NCI-H1417 (cell line): ENCODE data around the gene SLC31A2.

Experiments used
- DNase-seq, 3 experiments: peaks; one replicate each; lab custom pipeline; 2025; lab: John Stamatoyannopoulos, UW

SLC31A2 gene

DNA sequence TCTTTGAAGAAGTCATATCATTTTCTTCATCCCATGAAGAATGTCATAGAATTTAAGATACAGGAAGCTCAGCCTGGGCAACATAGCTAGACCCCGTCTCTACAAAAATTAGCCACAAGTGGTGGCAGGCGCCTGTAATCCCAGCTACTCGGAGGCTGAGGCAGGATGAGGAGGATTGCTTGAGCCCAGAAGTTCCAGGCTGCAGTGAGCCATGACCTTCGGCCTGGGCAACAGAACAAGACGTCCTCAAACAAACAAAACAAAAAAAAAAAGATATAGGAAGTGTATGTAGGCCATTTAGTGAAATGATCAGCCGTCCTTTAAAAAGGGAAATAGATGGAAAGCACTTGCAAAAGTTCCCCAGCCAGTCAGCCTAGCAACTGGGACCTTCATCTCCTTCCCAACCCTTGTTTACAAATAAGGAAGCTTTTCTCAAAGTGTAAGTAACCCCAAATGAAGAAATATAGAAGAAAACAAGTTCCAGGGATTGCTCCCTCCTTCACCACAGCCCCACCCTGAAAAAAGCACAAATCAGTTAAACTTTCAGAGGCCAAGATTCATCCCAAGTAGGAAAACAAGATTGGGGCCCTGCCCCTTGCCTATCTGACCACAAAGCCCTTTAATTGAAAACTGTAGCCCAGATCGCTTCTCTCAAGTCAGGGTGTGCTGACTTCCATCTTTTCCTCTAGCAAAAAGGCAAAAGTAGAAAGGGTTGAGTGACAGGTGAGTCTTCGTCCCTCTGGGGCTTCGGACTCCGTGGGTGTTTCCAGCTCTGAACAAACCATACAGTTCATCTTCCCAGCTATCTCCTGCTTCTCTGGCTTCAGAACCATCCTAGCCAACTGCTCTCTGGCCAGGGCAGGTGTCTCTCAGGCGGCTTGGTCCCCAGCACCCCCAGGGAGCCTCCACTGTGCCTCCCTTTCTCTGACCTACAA, 1.2 kb downstream of the SLC31A2 start:
- DNase-seq: no peak

DNA sequence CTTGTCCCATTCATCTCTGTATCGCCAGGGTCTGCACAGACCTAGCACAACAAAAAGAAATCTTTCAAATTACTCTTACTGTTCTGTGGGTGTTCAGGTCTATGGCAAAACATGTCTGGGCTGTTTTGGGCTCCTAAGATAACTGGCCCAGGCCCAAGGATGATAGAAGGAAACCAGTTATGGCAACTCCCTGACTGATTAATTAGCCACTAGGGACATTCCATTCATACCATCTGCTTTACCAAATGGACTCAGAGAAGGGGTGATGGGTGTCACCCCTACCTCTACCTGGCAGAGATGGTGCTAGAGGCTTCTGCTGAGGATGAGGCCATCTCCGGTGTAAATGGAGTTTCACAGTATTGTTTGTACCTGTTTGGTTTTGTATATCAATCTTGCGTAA, 1.9 kb downstream of the SLC31A2 start:
- DNase-seq: no peak

DNA sequence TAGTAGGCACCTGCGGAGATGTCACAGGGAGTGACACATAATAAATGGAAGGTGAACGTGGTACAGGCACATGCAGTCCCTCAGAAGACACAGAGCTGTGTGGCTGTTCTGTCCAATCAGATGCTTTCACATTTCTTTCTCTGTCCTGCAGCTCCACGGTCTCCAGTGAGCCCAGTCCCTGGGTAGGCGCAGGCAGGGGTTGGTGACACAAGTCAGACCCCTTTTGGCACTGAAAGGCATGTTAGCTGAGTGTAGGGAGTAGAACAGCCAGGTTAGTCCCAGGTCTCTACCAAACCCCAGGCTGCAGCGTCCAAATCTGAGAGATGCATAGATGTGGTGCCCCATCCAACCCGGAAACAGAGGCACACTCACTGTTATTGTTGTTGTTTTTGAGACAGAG, 2.8 kb downstream of the SLC31A2 start:
- DNase-seq: peak in 1 of 3 experiments; percentile 73

DNA sequence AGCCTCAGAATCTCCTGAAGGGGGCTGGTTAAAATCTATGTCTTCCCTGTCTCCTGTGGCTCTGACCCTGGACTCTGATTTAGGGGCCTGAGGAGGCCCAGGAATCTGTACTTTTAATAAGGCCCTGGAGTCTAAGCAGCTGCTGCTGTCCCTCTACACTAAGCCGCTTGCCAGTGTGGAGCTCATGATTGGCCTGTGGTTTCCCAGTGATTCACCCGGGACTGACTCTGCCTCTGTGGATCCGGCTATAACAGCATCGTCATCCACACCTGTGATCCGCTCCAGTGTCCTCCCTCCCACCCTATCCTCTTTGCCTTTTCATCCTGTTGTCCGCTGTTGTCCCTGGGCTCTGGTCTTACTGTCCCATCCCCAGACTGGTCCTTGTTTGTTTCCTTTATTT, 3.7 kb downstream of the SLC31A2 start:
- DNase-seq: no peak

DNA sequence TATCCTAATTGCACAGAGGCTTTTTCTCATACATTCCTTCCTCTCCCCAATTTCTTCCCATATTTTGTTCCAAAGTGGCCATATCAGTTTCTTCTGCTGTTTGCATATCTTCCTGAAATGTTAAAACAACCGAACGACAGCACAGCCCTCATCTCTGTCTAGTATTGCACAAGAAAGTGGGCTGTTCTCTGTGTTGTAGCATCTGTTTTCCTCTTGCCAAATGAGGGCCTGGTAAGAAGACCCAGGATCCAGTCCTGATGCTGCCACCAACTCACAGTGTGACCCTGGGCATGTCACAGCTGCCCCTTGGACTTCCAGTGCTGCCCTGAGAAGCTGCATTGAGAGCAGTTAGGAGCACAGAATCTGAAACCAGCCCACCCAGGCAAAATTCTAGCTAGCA, 4.1 kb downstream of the SLC31A2 start:
- DNase-seq: no peak

DNA sequence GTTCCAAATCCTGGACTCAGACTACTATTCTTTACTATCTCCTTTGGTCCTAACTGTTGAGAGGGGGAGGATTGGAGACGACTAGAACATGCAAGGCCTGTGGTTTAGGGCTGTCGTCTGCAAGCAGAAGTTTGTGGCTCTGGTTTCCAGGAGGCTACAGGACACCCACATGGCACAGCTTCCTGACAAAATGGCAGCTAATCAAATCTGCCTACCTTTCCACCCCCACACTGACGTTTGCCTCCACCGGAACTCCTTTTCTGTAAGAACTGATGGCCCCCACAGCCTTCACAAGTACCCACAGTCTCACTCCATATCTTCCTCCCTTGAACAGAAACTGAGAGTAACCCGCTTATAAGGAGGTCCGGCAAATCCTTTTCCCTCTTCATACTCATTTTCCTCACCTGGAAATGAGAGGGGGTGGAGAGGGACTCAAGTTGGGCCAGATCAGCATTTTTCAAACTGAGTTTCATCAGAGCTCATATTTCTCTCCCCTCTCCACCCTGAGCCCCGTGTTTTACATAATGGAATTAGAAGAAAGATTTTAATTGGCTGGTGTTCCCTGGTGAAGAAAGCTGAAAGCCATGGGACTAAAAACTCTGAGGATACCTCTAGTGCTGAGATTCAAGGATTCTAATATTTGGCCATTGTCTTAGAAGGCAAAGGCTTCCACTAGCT, 5.2 kb downstream of the SLC31A2 start:
- DNase-seq: no peak

DNA sequence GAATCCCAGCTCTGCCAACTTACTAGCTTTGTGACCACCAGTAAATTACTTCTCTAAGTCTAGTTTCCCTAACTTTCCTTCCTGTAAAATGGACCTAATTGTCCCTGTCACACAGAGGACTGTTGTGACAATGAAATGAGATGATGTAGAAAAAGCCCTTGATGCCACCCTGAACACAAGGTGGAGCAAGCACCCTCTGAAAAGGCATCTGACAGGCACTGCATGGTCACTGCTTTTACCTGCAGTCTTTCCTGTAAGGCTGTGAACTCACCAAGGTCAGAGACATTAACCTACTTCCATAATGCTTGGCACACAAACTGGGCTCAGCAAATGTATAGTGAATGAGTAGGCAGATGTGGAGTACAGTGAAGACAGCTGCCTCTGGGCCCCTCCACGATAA, 6.1 kb downstream of the SLC31A2 start:
- DNase-seq: no peak

DNA sequence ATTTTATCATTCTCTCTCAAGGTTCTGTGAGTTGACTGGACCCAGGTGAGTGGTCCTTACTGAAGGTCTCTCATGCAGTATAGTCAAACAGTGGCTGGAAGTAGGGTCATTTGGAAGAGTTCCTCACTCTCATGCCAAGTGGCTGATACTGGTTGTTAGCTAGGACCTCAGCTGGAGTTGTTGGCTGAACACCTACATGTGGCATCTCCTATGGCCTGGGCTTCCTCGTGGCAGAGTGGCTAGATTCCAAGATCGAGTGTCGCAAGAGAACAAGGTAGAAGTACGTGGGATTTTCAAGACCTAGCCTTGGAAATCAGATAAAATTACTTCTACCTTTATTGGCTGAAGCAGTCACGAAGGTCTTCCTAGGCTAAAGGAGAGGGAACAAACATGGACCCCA, 7.6 kb downstream of the SLC31A2 start:
- no peak for DNase-seq

DNA sequence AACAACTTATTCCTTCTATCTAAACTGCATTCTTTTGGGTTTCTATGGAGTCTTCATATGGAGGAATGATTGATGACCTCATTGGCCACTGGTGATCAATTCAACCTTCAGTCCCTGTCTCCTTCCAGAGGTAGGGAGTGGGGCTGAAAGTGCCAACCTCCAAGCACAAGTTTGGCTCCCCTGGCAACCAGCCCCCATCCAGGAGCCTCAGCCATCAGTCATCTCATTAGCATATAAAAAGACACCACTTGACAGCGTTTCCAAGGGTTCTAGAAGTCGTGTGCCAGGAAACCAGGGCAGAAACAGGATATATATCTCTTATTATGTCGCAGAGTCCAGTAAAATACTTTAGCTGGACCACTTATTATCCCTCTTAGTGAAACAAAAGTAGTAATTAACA, 9.8 kb downstream of the SLC31A2 start:
- peak; percentile 30 to 74 (median 45) for DNase-seq

DNA sequence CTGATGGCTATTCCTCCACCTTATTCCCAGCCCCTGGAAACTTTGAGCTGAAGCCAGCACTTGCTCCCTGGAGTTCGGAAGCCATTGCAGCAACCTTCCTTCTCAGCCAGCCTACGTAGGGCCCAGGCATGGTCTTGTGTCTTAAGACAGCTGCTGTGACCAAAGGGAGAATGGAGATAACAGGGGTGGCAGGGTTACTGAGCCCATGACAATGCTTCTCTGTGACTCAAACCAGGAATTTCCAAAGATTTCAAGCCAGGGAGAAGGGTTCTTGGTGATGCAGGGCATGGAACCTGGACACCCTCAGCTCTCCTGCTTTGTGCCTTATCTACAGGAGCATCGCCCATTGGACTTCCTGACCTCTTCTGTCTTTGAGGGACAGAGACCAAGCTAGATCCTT, 12.2 kb downstream of the SLC31A2 start:
- DNase-seq: no peak

DNA sequence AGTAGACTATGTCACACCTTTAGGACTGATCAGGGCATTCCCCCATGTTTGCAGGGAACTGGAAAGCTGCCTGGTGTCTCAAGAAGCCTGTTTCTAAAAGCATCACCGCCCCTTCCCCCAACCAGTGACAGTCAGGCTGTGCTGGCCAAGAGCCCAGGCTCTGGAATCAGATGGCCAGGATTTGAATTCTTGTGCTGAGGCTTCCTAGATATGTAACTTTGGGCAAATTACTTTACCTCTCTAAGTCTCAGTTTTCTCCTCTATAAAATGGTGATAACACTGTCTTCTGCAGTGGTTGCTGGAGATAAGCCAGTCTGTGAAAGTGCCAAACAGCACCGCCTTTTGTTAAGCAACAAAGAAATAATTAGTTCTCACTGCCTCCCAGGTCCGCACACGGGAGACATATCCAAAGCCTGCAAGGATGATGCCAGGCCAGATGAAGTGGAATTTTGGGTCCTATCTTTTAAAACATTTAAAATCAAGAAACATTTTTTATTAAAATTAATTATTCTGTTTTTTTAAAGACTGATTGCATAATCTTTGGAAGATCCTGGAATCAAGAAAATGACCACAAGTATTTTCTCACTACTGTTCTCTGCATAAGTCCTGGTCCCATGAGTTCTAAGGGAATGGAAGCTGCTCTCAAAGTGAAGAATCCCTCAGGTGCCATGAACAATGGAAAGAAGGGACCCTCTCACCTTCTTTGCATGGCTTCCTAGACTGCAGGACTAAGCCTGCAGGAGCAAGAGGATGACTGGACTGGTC, 13.9 kb downstream of the SLC31A2 start:
- no peak for DNase-seq

DNA sequence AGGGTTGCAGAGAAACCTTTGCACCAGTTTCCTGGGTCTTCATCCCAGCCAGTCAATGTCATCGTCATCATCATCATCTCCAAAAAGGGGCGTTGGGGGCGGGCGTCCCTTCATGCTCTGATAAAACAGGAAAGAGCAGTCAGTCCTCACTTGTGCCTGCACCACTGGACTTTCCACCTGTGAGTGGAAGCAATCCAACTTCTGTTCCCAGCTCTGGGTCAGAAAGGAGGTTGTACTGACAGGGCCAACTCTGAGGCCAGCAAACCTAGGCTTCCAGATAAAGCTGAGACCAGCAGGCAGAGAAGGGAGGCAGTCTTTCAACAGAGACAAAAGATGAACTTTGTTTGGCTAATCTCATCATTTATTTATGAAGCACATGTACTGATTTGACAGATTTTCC, 15.2 kb downstream of the SLC31A2 start:
- DNase-seq: no peak

DNA sequence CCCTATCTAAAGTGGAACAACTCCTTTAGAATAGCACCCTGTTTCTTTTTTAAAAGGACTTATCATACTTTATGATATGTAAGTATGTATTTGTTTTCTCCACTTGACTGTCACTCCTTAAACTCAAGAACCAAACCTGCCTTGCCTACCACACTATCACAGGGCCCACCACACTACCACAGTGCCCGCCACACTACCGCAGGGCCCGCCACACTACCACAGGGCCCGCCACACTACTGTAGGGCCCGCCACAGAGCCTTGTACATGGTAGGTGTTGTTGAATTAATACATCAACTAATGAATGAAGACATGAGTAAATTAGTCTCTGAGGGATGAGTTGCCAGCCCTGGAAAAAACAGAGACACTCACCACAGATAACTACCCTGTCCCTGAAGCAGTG, 18.0 kb downstream of the SLC31A2 start:
- no peak for DNase-seq

DNA sequence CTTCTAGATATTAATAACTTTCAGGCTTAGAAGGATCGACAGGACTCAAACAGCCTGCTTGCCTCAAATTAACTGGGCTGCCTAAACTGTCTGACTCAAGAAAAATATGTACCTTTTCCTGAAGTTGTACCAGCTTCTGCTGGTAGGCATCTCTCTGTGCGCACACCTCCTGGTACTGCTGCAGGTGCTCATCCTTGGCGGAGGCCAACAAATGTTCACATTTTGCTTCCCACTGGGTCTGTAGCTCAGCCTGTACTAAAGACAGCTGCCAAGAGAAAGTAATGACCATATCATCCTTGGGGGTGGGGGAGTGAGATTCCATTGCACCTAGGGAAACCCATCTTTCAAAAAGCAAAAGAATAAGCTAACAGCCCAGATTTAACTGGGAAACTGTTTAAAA, 22.5 kb downstream of the SLC31A2 start:
- no peak for DNase-seq

DNA sequence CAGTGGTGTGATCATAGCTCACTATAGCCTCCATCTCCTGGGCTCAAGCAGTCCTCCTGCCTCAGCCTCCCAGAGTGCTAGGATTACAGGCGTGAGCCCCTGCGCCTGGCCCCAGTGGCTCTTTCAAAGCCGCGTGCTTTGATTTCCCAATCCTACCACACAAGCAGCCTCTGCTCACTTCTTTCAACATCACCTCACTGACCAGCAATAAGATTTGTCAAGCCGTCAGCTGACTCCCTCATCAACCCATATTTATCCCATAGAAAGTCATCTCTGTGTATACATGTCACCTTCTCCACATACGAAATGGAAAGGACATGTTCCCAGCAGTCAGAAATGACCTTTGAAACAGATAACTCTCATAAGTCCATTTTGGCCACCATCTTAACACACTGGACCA, 26.0 kb downstream of the SLC31A2 start:
- DNase-seq: no peak

DNA sequence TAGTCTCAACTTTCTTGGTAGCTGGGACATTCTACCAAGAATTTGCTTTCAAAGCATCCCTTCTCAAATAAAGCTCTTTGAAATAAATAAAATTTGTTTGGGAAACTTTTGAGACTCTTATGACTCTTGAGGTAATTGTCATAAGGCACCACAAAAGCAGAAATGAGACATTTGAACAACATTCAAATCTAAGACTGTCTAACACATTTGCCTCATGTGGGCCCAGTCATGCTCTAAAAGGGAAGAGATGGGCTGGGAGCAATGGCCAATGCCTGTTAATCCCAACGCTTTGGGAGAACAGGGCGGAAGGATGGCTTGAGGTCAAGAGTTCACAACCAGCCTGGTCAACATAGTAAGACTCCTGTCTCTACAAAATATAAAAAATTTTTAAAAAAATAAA, 26.4 kb downstream of the SLC31A2 start:
- no peak for DNase-seq

DNA sequence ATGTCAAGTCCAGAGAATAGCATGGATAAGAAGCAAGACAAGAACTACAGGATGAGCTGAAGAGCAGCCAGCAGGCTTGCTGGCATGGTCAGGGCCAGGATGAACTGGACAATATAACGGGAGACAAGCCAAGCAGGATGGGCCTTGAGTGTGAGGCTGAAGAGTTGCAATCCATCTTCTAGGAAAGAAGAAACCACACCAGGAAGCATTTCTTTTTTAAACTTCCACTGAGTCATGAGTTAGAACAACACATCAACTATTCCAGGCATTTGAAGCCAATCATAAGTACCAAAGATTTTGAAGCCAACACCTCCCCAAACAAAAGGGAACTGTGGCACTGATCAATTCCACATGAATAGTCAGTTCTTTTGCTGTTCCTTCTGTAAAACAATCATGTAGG, 27.3 kb downstream of the SLC31A2 start:
- DNase-seq: no peak

DNA sequence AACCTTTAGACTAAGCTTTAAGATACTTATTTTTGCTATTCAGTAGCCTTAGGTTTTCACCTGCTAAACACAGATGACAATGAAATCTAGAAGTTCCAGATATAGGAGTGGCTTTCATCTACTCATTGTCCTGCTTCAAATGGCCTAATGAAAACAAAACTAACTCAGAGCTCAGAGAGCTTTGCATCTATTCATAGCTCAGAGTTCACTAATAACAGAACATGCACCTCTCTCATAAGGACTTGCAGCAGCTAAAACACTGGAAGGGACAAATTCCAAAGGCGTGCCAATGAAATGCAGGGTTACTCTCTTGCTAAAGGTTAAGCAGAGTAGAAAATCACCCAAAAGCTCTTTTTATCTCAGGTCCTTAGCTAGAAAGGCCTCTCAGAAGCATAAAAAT, 29.0 kb downstream of the SLC31A2 start:
- DNase-seq: no peak

DNA sequence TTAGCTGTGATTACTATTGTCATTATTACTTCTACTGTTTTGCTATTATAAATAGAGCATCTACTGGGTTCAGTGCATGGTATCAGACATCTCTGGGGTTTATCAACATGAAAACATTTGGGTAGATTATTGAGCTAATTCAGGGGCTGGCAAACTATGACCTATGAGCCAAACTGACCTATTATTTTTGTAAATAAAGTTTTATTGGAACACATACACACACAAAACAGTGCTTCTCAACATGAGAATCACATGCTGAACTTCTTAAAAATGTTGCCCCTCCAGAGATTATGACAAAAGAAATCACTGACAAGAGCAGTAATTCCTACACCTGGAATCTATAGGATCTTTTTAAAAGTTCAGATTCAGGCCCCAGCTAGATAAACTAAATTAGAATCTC, 30.4 kb downstream of the SLC31A2 start:
- DNase-seq: no peak

DNA sequence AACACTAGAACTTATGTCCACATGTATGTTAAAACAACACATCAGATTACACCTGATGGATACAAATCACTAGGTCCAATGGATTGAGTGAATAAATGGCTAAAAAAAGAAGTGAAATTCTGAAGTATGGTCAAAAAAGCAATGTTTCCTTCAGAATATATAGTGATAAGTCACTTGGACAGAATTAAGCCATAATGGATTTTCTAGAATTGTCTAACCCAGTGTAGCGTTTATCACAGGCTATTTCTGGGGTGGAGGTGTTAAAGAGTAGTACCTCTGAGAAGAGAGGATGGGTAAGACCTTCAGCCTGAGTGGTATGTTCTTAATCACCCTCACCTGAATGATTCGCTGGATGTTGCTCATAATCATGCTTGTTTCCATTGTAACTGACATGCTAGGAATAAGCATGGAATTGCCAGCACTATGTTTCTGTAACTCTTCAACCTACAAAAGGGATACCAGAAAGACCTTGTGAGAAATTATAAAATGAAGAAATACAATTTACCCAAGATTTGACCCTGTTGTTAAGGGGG, 33.2 kb downstream of the SLC31A2 start:
- DNase-seq: no peak

DNA sequence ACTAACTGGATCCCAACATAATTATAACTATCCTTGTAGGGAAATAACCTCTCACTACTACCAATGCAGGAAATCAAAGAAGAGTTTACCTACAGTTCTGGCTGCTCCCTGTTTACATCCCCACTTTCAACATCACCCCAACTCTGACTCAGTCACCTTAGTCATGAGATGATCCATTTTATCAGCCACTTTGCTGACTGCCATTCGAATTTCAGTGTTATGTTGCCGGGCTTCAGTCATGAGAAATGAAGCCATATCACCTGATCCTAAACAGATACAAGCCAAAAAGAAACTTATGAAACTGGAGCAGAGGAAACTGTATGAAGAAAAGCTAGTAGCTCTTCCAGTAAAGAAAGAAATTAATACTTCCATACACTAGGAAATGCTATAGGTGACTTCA, 33.7 kb downstream of the SLC31A2 start:
- DNase-seq: no peak

DNA sequence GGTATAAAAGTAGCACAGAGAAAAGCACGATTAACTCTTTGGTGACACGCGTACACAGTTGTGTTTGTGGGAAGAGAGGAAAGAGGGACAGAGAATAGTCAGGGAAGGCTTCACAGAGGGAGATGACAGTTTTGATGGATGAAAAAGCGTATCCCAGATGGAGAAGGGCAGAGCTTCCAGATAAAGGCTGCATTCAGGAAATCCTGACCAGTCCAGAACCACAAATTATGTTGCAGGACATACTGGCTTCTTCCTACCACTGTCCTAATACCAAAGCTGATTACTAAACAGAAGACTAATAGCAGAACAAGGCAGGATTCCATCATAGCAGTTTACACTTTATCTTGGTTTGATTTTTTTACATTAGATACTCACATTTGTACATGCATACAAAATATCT, 34.5 kb downstream of the SLC31A2 start:
- DNase-seq: no peak
